ENCODE data around the gene SCG3.

- TF ChIP-seq CTCF (IDR thresholded peaks at IDR 0.05; ENCODE audit: poor library complexity, severe bottlenecking) (no peak), RAD21 (conservative IDR thresholded peaks at IDR 0.05) (no peak), SMC3 (conservative IDR thresholded peaks at IDR 0.05; ENCODE audit: poor library complexity) (no peak)
These were observed 70.7 kb downstream of the SCG3 start for GRCh38 chr15:51751697-51752683.

All from neural cell (in vitro differentiated cells).